ENCODE measurements around the gene ADGRA1.

The ADGRA1 gene

DNA sequence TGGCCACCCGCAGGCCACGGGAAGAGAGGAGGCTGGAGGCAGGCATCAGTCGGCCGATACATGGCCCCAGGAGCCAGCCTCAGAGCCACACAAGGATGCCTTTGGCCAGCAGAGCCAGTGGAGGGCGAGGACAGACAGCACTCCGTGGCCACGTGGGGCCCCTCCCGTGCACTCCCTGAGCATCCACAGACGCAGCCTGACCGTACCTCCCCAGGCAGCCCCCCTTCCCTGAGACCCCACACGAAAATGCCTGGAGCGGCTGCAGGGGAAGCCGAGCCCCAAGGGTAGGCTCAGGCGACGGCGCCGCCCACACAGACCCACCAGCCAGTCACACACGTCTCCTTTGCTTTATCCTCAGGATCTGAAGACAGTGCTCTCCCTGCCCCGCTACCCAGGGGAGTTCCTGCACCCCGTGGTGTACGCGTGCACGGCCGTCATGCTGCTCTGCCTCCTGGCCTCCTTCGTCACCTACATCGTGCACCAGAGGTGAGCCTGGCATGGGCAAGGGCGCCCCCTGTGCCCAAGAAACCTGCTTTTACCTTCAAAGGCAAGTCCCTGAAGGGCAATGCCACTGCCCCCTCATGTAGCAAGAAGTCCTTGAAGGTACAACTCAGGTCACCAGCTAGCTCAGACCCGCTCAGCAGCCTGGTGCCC is 9.0 kb downstream of the ADGRA1 start:
- no peak overlapping the region for H2AFZ ChIP-seq (ENCODE audit: low read length)
- TF ChIP-seq EZH2phosphoT487 (IDR thresholded peaks at IDR 0.05; ENCODE audit: low read length) (no peak), EZH2 (optimal IDR thresholded peaks at IDR 0.05; ENCODE audit: low read depth, low read length) (no peak)
- TF ChIP-seq, protein P1, sequence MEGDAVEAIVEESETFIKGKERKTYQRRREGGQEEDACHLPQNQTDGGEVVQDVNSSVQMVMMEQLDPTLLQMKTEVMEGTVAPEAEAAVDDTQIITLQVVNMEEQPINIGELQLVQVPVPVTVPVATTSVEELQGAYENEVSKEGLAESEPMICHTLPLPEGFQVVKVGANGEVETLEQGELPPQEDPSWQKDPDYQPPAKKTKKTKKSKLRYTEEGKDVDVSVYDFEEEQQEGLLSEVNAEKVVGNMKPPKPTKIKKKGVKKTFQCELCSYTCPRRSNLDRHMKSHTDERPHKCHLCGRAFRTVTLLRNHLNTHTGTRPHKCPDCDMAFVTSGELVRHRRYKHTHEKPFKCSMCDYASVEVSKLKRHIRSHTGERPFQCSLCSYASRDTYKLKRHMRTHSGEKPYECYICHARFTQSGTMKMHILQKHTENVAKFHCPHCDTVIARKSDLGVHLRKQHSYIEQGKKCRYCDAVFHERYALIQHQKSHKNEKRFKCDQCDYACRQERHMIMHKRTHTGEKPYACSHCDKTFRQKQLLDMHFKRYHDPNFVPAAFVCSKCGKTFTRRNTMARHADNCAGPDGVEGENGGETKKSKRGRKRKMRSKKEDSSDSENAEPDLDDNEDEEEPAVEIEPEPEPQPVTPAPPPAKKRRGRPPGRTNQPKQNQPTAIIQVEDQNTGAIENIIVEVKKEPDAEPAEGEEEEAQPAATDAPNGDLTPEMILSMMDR (IDR thresholded peaks at IDR 0.05; ENCODE audit: low read length), result no peak
- no peaks in the 10 kb centered on the region for H3K9me2 ChIP-seq (replicated peaks; ENCODE audit: insufficient read depth, low read length)
- H3K27ac ChIP-seq (ENCODE audit: low read length), result no peak overlapping the region
- H3F3A ChIP-seq (ENCODE audit: insufficient read depth, low read length), result no peaks in the 10 kb centered on the region
- H3K9me3 ChIP-seq (replicated peaks; ENCODE audit: insufficient read depth, low read length), result no peaks in the 10 kb centered on the region
- H3K9ac ChIP-seq (ENCODE audit: low read length), result no peak overlapping the region
- H3K4me3 ChIP-seq (ENCODE audit: low read length), result no peak overlapping the region
- H3K27me3 ChIP-seq (replicated peaks; ENCODE audit: insufficient read depth, low read length), result peaks cover 77% of the 10 kb centered on the region
- H3K4me1 ChIP-seq (ENCODE audit: low read length), result no peaks in the 10 kb centered on the region
- no peak for DNase-seq
- no peaks in the 10 kb centered on the region for H3K36me3 ChIP-seq (replicated peaks; ENCODE audit: insufficient read depth, low read length)
- no peaks in the 10 kb centered on the region for H3K79me2 ChIP-seq (ENCODE audit: low read length)
- no peak overlapping the region for H3K4me2 ChIP-seq (ENCODE audit: low read depth, low read length)
- H4K20me1 ChIP-seq (ENCODE audit: insufficient read depth, low read length), result no peaks in the 10 kb centered on the region

- H3K4me3 ChIP-seq (ENCODE audit: low read length), result no peak overlapping the region
- H4K20me1 ChIP-seq (ENCODE audit: insufficient read depth, low read length), result no peaks in the 10 kb centered on the region
- no peaks in the 10 kb centered on the region for H3K9me2 ChIP-seq (replicated peaks; ENCODE audit: insufficient read depth, low read length)
- no peak overlapping the region for H2AFZ ChIP-seq (ENCODE audit: low read length)
- H3K27ac ChIP-seq (ENCODE audit: low read length), result no peak overlapping the region
- H3K27me3 ChIP-seq (replicated peaks; ENCODE audit: insufficient read depth, low read length), result peaks cover 80% of the 10 kb centered on the region
- no peaks in the 10 kb centered on the region for H3F3A ChIP-seq (ENCODE audit: insufficient read depth, low read length)
- no peaks in the 10 kb centered on the region for H3K79me2 ChIP-seq (ENCODE audit: low read length)
- no peaks in the 10 kb centered on the region for H3K4me1 ChIP-seq (ENCODE audit: low read length)
- no peaks in the 10 kb centered on the region for H3K9me3 ChIP-seq (replicated peaks; ENCODE audit: insufficient read depth, low read length)
- no peaks in the 10 kb centered on the region for H3K36me3 ChIP-seq (replicated peaks; ENCODE audit: insufficient read depth, low read length)
- H3K4me2 ChIP-seq (ENCODE audit: low read depth, low read length), result no peak overlapping the region
- DNase-seq, result no peak
- TF ChIP-seq, protein P1 (IDR thresholded peaks at IDR 0.05; ENCODE audit: low read length), result no peak
- TF ChIP-seq EZH2phosphoT487 (IDR thresholded peaks at IDR 0.05; ENCODE audit: low read length) (no peak), EZH2 (optimal IDR thresholded peaks at IDR 0.05; ENCODE audit: low read depth, low read length) (no peak)
- no peak overlapping the region for H3K9ac ChIP-seq (ENCODE audit: low read length)
These were observed 9.7 kb downstream of the ADGRA1 start for GRCh38 chr10:133097418-133097817.

DNA sequence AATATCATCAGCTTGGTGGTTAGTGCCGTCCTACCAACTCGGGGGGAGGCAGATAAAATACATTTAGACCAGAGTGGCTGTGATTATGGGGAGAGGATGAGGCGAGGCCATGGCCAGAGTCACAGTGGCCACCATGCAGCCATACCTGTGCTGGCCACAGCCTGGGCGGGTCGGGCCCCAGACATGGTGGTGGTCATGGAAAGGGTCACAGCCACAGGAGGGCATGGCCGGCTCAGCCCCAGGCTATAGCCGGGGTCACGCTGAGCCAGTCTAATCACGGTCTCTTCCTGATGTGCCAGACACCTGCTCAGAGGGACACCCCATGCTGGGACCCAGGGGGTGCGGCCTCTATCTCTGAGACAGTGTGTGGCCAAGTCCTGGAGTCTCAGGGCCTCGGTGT is 10.2 kb downstream of the ADGRA1 start:
- no peak overlapping the region for H3K4me3 ChIP-seq (ENCODE audit: low read length)
- H3K27me3 ChIP-seq (replicated peaks; ENCODE audit: insufficient read depth, low read length), result peaks cover 78% of the 10 kb centered on the region
- H4K20me1 ChIP-seq (ENCODE audit: insufficient read depth, low read length), result no peaks in the 10 kb centered on the region
- no peak overlapping the region for H3K27ac ChIP-seq (ENCODE audit: low read length)
- no peaks in the 10 kb centered on the region for H3K79me2 ChIP-seq (ENCODE audit: low read length)
- H3K9ac ChIP-seq (ENCODE audit: low read length), result no peak overlapping the region
- TF ChIP-seq, protein P1 (IDR thresholded peaks at IDR 0.05; ENCODE audit: low read length), result no peak
- TF ChIP-seq EZH2 (optimal IDR thresholded peaks at IDR 0.05; ENCODE audit: low read depth, low read length) (no peak), EZH2phosphoT487 (IDR thresholded peaks at IDR 0.05; ENCODE audit: low read length) (no peak)
- no peaks in the 10 kb centered on the region for H3K9me3 ChIP-seq (replicated peaks; ENCODE audit: insufficient read depth, low read length)
- H3K4me1 ChIP-seq (ENCODE audit: low read length), result no peaks in the 10 kb centered on the region
- H3K36me3 ChIP-seq (replicated peaks; ENCODE audit: insufficient read depth, low read length), result no peaks in the 10 kb centered on the region
- no peak overlapping the region for H2AFZ ChIP-seq (ENCODE audit: low read length)
- no peaks in the 10 kb centered on the region for H3K9me2 ChIP-seq (replicated peaks; ENCODE audit: insufficient read depth, low read length)
- H3F3A ChIP-seq (ENCODE audit: insufficient read depth, low read length), result no peaks in the 10 kb centered on the region
- no peak overlapping the region for H3K4me2 ChIP-seq (ENCODE audit: low read depth, low read length)
- no peak for DNase-seq

Measured in MM.1S (cell line).